Activated T-cell treated with anti-CD3 and anti-CD28 coated beads for 4 hours (primary cell): ENCODE data around the gene OR2A42.
"Not testable (repeated sequence)": the region's sequence is repeated elsewhere in the genome, so short reads cannot be mapped to it uniquely, and the experiment has no call there.

ENCODE experiments used
- DNase-seq: peaks from one replicate; pipeline ENCODE4 v3.0.0-alpha.2; 2020

Gene OR2A42

DNA sequence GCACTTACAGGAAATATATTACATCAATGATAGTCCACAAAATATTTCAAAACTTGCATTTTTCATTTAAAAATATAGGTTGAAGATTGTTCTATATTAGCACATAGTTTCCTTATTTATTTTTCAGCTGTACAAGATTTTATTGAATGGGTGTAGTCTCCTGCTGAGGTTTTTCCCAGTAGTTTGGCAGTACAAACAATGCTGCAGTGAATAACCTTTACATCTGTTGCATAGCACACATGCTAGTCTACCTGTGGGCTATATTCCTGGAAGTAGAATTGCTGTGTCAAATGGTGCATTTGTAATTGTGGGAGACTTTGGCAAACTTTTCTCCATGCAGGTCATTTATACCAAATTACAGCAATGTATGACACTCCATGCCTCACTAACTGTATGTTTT is 18.9 kb downstream of the OR2A42 start:
- not testable (repeated sequence) for DNase-seq

DNA sequence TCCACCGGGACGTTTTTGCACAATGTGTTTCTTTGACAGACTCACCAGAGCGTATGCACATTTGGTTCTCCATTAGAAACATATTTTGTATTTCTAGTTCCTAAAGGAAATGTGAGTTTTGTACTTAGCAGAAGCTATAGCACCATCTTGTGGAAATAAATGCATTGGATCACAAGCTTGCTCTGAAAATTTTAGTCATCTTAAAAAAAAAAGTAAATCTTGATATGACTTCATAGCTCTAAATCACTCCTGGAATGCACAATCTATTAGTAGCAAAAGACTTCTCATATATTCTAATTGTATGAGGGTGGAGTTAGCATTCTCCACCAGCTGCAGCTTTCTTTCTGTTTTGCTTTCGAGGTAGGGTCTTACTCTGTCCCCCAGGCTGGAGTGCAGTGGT is 20.3 kb downstream of the OR2A42 start:
- not testable (repeated sequence) for DNase-seq

- DNase-seq = not testable (repeated sequence)
These were observed 20.8 kb downstream of the OR2A42 start for GRCh38 chr7:144218581-144218980.

- not testable (repeated sequence) for DNase-seq
These were observed 22.2 kb downstream of the OR2A42 start for GRCh38 chr7:144217200-144217599.

GRCh38 chr7:144205306-144205705 is 34.1 kb downstream of the OR2A42 start:
- DNase-seq = not testable (repeated sequence)

- DNase-seq = not testable (repeated sequence)
These were observed 36.3 kb downstream of the OR2A42 start for GRCh38 chr7:144203086-144203485.

GRCh38 chr7:144201978-144202377 is 37.4 kb downstream of the OR2A42 start:
- DNase-seq = not testable (repeated sequence)

DNA sequence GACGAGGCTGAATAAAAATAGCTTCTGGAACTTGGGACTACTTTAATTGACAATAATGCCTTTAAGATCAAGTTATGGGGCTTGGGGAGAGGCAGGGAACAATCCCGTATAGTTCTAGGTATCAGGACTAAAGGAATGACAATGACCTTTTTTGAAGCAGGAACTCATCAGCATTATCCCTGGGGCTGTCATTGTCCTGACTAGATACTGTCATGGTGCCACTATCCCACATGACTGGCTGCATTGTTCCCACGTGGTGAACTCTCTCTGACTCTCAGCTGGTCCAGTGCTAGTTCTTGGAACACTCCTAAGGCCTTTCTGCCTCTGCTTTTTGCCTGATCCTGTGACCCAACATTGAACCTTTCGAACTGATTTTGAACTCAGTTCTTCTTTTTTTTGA is 40.5 kb downstream of the OR2A42 start:
- DNase-seq = not testable (repeated sequence)

DNA sequence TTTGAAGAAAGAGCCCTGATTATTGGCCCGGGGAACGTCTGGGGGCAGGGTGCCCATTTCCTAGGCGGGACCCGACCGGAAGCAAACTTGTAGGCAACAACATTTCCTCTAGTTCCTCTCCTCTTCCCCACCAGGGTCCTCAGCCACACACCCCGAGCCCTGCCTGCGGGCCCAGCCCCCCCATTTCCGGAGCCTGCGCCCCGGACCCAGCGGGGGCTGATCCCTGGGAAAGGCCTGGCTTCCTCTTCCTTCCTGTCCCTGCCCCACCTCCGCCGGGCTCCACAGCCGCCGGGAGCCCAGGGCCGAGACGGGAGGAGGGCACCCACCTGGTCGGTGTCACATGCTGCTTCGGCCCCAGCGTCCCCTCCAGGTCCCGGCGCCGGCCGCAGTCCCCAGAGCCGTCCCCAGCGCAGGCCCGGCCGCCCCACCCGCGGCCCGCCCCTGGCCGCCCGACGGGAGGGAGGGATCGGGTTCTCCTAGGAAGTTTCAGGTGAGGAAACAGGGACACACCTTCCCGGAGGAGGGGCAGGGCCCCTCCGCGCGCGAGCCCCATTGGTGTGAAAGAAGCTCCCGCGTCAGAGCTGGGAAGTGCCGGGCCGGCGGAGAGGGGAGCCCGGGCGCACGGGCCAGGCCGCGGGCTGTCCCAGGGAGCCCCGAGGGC is 44.1 kb downstream of the OR2A42 start, which contains the start of gene ARHGEF35:
Gene ARHGEF35, minus strand, starts transcription at position 622 of the 661 bp plus-strand sequence. CDS start 7,450 bp downstream, outside the sequence.
- not testable (repeated sequence) for DNase-seq

DNA sequence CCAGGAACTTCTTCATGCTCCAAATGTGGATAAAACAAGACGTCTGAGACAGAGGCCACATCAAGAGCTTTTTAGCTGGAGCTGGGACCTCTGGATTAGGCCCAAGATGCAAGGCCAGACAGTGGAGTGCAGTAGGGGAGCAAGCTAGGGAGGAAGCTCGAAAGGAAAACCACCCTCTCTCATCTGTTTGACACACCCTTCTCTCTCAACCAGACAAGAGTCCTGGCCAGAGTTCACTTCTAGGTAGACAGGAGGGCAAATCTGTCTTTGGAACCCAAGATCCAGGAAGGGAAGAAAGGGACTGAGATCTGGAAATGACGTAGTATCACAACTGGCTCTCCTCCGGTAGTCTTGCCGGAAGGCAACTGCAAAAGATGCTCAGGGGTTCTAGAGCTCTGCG is 45.0 kb downstream of the OR2A42 start:
- DNase-seq = not testable (repeated sequence)

- not testable (repeated sequence) for DNase-seq
These were observed 45.6 kb downstream of the OR2A42 start for GRCh38 chr7:144193782-144194181.

GRCh38 chr7:144188578-144189171 is 50.7 kb downstream of the OR2A42 start:
- DNase-seq = not testable (repeated sequence)

DNA sequence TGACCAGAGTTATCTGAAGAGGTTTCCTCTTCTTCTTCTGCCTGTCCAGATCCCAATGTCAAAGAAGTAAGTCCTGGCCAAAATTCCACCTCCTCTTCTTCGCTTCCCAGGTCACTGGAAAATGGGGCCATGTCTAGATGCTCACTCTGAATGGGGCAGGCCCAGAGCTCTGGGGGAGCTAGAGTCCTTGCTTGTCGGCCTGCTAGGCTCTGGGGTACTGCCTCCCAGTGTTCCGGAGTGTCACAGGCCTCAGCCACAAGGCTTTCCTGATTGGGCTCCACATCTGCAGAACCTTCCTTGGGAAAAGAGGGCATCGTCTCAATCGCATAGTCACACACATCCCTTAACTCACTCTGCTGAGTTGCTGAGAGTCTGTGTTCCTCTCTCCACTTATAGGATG is 51.6 kb downstream of the OR2A42 start:
- not testable (repeated sequence) for DNase-seq

DNA sequence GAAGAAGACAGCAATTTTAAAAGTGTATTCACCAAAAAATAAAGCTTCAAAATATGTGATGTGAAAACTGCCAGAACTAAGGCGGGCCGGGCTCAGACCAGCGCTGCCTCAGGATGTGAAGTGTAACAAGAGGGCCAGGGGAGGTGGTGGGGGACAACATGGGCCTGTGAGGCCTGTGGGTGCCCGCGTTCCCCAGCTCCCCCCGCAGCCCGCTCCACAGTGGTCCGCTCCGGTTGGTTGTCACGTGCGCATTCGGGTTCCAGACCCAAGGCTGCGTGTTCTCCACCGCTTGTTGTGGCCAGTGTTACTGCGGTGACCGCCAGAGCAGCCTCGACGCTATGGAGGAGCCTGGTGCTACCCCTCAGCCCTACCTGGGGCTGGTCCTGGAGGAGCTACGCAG is 56.2 kb downstream of the OR2A42 start, which contains the start of gene CTAGE4:
Gene CTAGE4, plus strand, starts transcription at position 301 of the 400 bp plus-strand sequence. Its CDS starts 38 bp downstream, at position 339.
- DNase-seq = not testable (repeated sequence)

DNA sequence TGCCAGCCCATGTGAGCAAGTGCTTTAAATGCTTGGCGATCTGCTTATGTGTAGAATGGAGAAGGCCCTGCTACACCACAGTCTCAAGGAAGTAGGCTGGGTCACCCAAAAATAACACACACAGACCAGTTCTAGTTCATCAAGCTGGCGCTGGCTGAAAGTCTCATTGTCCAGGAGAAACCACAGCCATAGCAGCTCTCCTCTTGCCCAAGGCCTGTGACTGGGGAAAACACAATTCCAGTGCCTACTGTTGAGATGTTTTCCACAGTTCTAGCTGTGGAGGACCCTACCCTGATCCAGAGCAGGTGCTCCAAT is 60.3 kb downstream of the OR2A42 start:
- DNase-seq = not testable (repeated sequence)

- DNase-seq = peak; percentile 19
These were observed 60.8 kb downstream of the OR2A42 start for GRCh38 chr7:144178380-144179164.
